Stomach (tissue), 4 donors: ENCODE results near the gene SCUBE3.

Source experiments
- CTCF ChIP-seq, 7 experiments: fragments of 450-650 bp in 4 of 7; fragments of 200-600 bp in 3 of 7; sonication (generic) in 3 of 7; IDR thresholded peaks; one replicate each; pipeline ENCODE4 v1.5.1; 2016 to 2019; ENCODE audit warnings: antibody characterized with exemption in 7 of 7, control low read depth in 2 of 7, mild to moderate bottlenecking in 1 of 7
- EP300 ChIP-seq: sonication (generic); formaldehyde crosslinking; IDR thresholded peaks from one replicate; pipeline ENCODE4 v1.6.1; 2017; ENCODE audit warnings: antibody characterized with exemption
- POLR2A ChIP-seq, 4 donors: fragments of 450-650 bp; IDR thresholded peaks; one replicate each; pipeline ENCODE4 v1.6.1; 2016; ENCODE audit warnings: antibody characterized with exemption in 4 of 4, control low read depth in 2 of 4, mild to moderate bottlenecking in 1 of 4, moderate library complexity in 1 of 4

- TF ChIP-seq POLR2A (IDR thresholded peaks at IDR 0.05) (no peak), CTCF (IDR thresholded peaks at IDR 0.05) (no peak), EP300 (no peak)
Measured at GRCh38 chr6:35178932-35179832, 34.6 kb upstream of the SCUBE3 start.
